Large intestine (tissue), 3 donors: ENCODE results near the gene EYA3. TPM values are rescaled to one million over a fixed set of nuclear protein-coding genes. Genes with fewer than 3 reads are reported as not detected.

Experiments used
- DNase-seq, 2 donors: peaks; one replicate each; pipeline versions ENCODE4 v3.0.0 to v3.0.0-alpha.2; 2013
- H3K27ac ChIP-seq: one replicate; pipeline ENCODE4 v1.5.1; 2013; ENCODE audit warnings: low read length
- H3K27me3 ChIP-seq: 2 replicates; pipeline ENCODE4 v1.6.1; 2013; ENCODE audit warnings: low read length; ENCODE audit not compliant: control insufficient read depth, insufficient read depth
- H3K36me3 ChIP-seq: 2 replicates; pipeline ENCODE4 v1.6.1; 2013; ENCODE audit warnings: low read length; ENCODE audit not compliant: control insufficient read depth, insufficient read depth
- H3K4me1 ChIP-seq: one replicate; pipeline ENCODE4 v1.6.1; 2013; ENCODE audit warnings: low read length; ENCODE audit not compliant: control insufficient read depth, insufficient read depth
- H3K4me3 ChIP-seq: one replicate; pipeline ENCODE4 v1.5.1; 2013; ENCODE audit warnings: low read length
- H3K9me3 ChIP-seq: one replicate; pipeline ENCODE4 v1.6.1; 2013; ENCODE audit warnings: mild to moderate bottlenecking, low read depth, low read length, moderate library complexity; ENCODE audit not compliant: control insufficient read depth
- WGBS: methylation state at CpG from one replicate; pipeline ENCODE4 v1.1.5; 2013; ENCODE audit warnings: low lambda C conversion rate; ENCODE audit not compliant: insufficient coverage; 5-methylcytosine and 5-hydroxymethylcytosine counted together
- polyA plus RNA-seq: library from polyadenylated mRNA; unstranded; fragments of 120-200 nt; gene quantifications from one replicate; pipeline ENCODE4 v1.2.1, GENCODE V29; 2013

Gene EYA3
- polyA plus RNA-seq, 1 donor = 16.7 TPM

- H3K4me1 ChIP-seq = peaks cover 11% of the 10 kb centered on the region
- no peaks in the 10 kb centered on the region for H3K9me3 ChIP-seq
- no peak overlapping the region for H3K27ac ChIP-seq
- no peaks in the 10 kb centered on the region for H3K27me3 ChIP-seq
- peak; percentile 52 to 64 for DNase-seq
- H3K36me3 ChIP-seq = no peaks in the 10 kb centered on the region
- WGBS = 50% methylated on average over 1 of the region's 6 CpGs
- H3K4me3 ChIP-seq = no peak overlapping the region
These were observed 2.8 kb upstream of the EYA3 start for GRCh38 chr1:28091043-28091781.

GRCh38 chr1:28087614-28088167 is 719 bp downstream of the EYA3 start:
- no peaks in the 10 kb centered on the region for H3K9me3 ChIP-seq
- peak overlapping the region; percentile 89 for H3K27ac ChIP-seq
- H3K27me3 ChIP-seq = no peaks in the 10 kb centered on the region
- H3K4me1 ChIP-seq = peaks cover 13% of the 10 kb centered on the region
- no peaks in the 10 kb centered on the region for H3K36me3 ChIP-seq
- H3K4me3 ChIP-seq = peak overlapping the region; percentile 70
- DNase-seq = no peak
- 0% methylated on average over 4 of the region's 16 CpGs for WGBS

- H3K9me3 ChIP-seq = no peaks in the 10 kb centered on the region
- H3K36me3 ChIP-seq = no peaks in the 10 kb centered on the region
- no peak overlapping the region for H3K27ac ChIP-seq
- no peaks in the 10 kb centered on the region for H3K27me3 ChIP-seq
- no CpG with 5 or more reads among the region's 1 CpG for WGBS
- no peak for DNase-seq
- no peak overlapping the region for H3K4me3 ChIP-seq
- peaks cover 13% of the 10 kb centered on the region for H3K4me1 ChIP-seq
These were observed 1.8 kb downstream of the EYA3 start for GRCh38 chr1:28086651-28087050.

DNA sequence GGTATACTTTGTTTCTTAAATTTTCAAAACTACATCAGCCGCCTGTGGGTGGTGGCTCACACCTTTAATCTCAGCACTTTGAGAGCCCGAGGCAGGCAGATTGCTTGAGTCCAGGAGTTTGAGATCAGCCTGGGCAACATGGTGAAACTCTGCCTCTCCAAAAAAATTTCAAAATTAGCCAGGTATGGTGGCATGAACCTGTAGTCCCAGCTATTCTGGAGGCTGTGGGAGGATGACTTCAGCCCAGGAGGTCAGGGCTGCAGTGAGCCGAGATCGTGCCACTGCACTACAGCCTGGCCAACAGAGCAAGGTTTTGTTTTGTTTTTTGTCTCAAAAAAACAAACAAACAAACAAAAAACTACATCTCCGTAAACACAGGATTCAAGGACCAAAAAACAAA is 3.3 kb downstream of the EYA3 start:
- Histone ChIP-seq H3K27ac (no peak overlapping the region), H3K36me3 (peaks cover 2% of the 10 kb centered on the region), H3K4me3 (no peak overlapping the region), H3K27me3 (no peaks in the 10 kb centered on the region), H3K9me3 (no peaks in the 10 kb centered on the region), H3K4me1 (peaks cover 13% of the 10 kb centered on the region)
- no peak for DNase-seq
- 82% methylated on average over 1 of the region's 5 CpGs for WGBS

GRCh38 chr1:28083876-28084275 is 4.5 kb downstream of the EYA3 start:
- H3K36me3 ChIP-seq = peaks cover 3% of the 10 kb centered on the region
- H3K27me3 ChIP-seq = no peaks in the 10 kb centered on the region
- H3K27ac ChIP-seq = no peak overlapping the region
- no peak overlapping the region for H3K4me3 ChIP-seq
- DNase-seq = no peak
- no CpG with 5 or more reads among the region's 1 CpG for WGBS
- H3K4me1 ChIP-seq = peaks cover 13% of the 10 kb centered on the region
- no peaks in the 10 kb centered on the region for H3K9me3 ChIP-seq

- H3K27me3 ChIP-seq = no peaks in the 10 kb centered on the region
- DNase-seq = peak in 1 of 2 donors; percentile 63
- peak overlapping the region; percentile 57 for H3K27ac ChIP-seq
- no peak overlapping the region for H3K4me3 ChIP-seq
- H3K9me3 ChIP-seq = no peaks in the 10 kb centered on the region
- WGBS = no CpG with 5 or more reads among the region's 8 CpGs
- H3K36me3 ChIP-seq = peaks cover 3% of the 10 kb centered on the region
- no peaks in the 10 kb centered on the region for H3K4me1 ChIP-seq
These were observed 9.5 kb downstream of the EYA3 start for GRCh38 chr1:28078680-28079626.

GRCh38 chr1:28078262-28078661 is 10.1 kb downstream of the EYA3 start:
- WGBS = 100% methylated on average over 1 of the region's 4 CpGs
- DNase-seq = no peak
- Histone ChIP-seq H3K27ac (no peak overlapping the region), H3K4me3 (no peak overlapping the region), H3K4me1 (no peaks in the 10 kb centered on the region), H3K27me3 (no peaks in the 10 kb centered on the region), H3K36me3 (peaks cover 3% of the 10 kb centered on the region), H3K9me3 (no peaks in the 10 kb centered on the region)

- no peaks in the 10 kb centered on the region for H3K27me3 ChIP-seq
- 100% methylated on average over 1 of the region's 1 CpG for WGBS
- peak in 1 of 2 donors; percentile 25 for DNase-seq
- H3K4me3 ChIP-seq = no peak overlapping the region
- peaks cover under 1% of the 10 kb centered on the region for H3K36me3 ChIP-seq
- H3K4me1 ChIP-seq = no peaks in the 10 kb centered on the region
- H3K27ac ChIP-seq = no peak overlapping the region
- no peaks in the 10 kb centered on the region for H3K9me3 ChIP-seq
These were observed 13.4 kb downstream of the EYA3 start for GRCh38 chr1:28074892-28075511.

GRCh38 chr1:28073867-28074266 is 14.5 kb downstream of the EYA3 start:
- H3K27ac ChIP-seq = no peak overlapping the region
- no peak for DNase-seq
- no peak overlapping the region for H3K4me3 ChIP-seq
- H3K36me3 ChIP-seq = no peaks in the 10 kb centered on the region
- H3K27me3 ChIP-seq = no peaks in the 10 kb centered on the region
- WGBS = 78% methylated on average over 1 of the region's 1 CpG
- no peaks in the 10 kb centered on the region for H3K9me3 ChIP-seq
- H3K4me1 ChIP-seq = no peaks in the 10 kb centered on the region

GRCh38 chr1:28071813-28072212 is 16.6 kb downstream of the EYA3 start:
- no peaks in the 10 kb centered on the region for H3K4me1 ChIP-seq
- H3K9me3 ChIP-seq = no peaks in the 10 kb centered on the region
- DNase-seq = no peak
- H3K4me3 ChIP-seq = no peak overlapping the region
- no peaks in the 10 kb centered on the region for H3K36me3 ChIP-seq
- no peak overlapping the region for H3K27ac ChIP-seq
- H3K27me3 ChIP-seq = no peaks in the 10 kb centered on the region
